Hepatocyte (in vitro differentiated cells): ENCODE data around the gene IRX4. TPM values are rescaled to one million over a fixed set of nuclear protein-coding genes. Genes with fewer than 3 reads are reported as not detected.

Source experiments
- DNase-seq: peaks from one replicate; pipeline ENCODE4 v3.0.0-alpha.2; 2016; ENCODE audit warnings: low spot score
- H2AFZ ChIP-seq: fragments of 200-600 bp; sonication (generic); 2 replicates; pipeline ENCODE4 v1.6.0; 2016; ENCODE audit warnings: antibody characterized with exemption, mild to moderate bottlenecking
- H3K27ac ChIP-seq: fragments of 200-600 bp; sonication (generic); 2 replicates; pipeline ENCODE4 v1.5.1; 2016; ENCODE audit warnings: mild to moderate bottlenecking
- H3K27me3 ChIP-seq: fragments of 200-600 bp; sonication (generic); 2 replicates; pipeline ENCODE4 v1.6.1; 2016
- H3K36me3 ChIP-seq: fragments of 200-600 bp; sonication (generic); replicated peaks from 2 replicates; pipeline ENCODE4 v1.5.1; 2016; ENCODE audit warnings: low read depth; ENCODE audit not compliant: insufficient read depth
- H3K4me1 ChIP-seq: fragments of 200-600 bp; sonication (generic); 2 replicates; pipeline ENCODE4 v1.5.1; 2016; ENCODE audit warnings: mild to moderate bottlenecking, moderate library complexity; ENCODE audit not compliant: insufficient read depth
- H3K4me2 ChIP-seq: fragments of 200-600 bp; sonication (generic); 2 replicates; pipeline ENCODE4 v1.6.0; 2016
- H3K4me3 ChIP-seq: fragments of 200-600 bp; sonication (generic); 2 replicates; pipeline ENCODE4 v1.5.1; 2016; ENCODE audit warnings: mild to moderate bottlenecking
- H3K79me2 ChIP-seq: fragments of 200-600 bp; sonication (generic); 2 replicates; pipeline ENCODE4 v1.6.0; 2017; ENCODE audit warnings: mild to moderate bottlenecking
- H3K9me2 ChIP-seq: fragments of 200-600 bp; sonication (generic); replicated peaks from 2 replicates; pipeline ENCODE4 v1.6.0; 2017; ENCODE audit warnings: mild to moderate bottlenecking; ENCODE audit not compliant: insufficient read depth
- H3K9me3 ChIP-seq: fragments of 200-600 bp; sonication (generic); 2 replicates; pipeline ENCODE4 v1.5.1; 2016; ENCODE audit warnings: low read depth, mild to moderate bottlenecking
- H4K20me1 ChIP-seq: fragments of 200-600 bp; sonication (generic); 2 replicates; pipeline ENCODE4 v1.6.0; 2016; ENCODE audit warnings: mild to moderate bottlenecking; ENCODE audit not compliant: insufficient read depth, poor library complexity, severe bottlenecking
- CTCF ChIP-seq: fragments of 200-600 bp; sonication (generic); IDR thresholded peaks from 2 replicates; pipeline ENCODE4 v1.5.1; 2016; ENCODE audit warnings: antibody characterized with exemption, mild to moderate bottlenecking; ENCODE audit not compliant: poor library complexity
- EZH2 ChIP-seq: fragments of 200-600 bp; sonication (generic); IDR thresholded peaks from 2 replicates; pipeline ENCODE4 v1.6.1; 2016; ENCODE audit warnings: antibody characterized with exemption, mild to moderate bottlenecking, borderline replicate concordance
- EZH2phosphoT487 ChIP-seq: fragments of 200-600 bp; sonication (generic); IDR thresholded peaks from one replicate; pipeline ENCODE4 v1.6.1; 2018; ENCODE audit warnings: antibody characterized with exemption, mild to moderate bottlenecking, low read depth, moderate library complexity; ENCODE audit not compliant: unreplicated experiment, severe bottlenecking
- WGBS: methylation state at CpG from one replicate; pipeline ENCODE4 v1.1.6; 2016; ENCODE audit warnings: low lambda C conversion rate; ENCODE audit errors: missing lambda C conversion rate; 5-methylcytosine and 5-hydroxymethylcytosine counted together
- polyA plus RNA-seq: library from polyadenylated mRNA; unstranded; fragments of >200 nt; fragmentation: Nextera tagmentation; extraction: Ambion mirVana; gene quantifications from 2 replicates; pipeline ENCODE4 v1.2.1, GENCODE V29; 2016
- total RNA-seq: library from RNA; depleted of rRNA; stranded (reverse); fragments of >200 nt; gene quantifications from 2 replicates; pipeline ENCODE4 v1.2.3, GENCODE V29; 2014

The IRX4 gene
- total and polyA plus RNA-seq, 2 experiments from 2014 or later: not detected

DNA sequence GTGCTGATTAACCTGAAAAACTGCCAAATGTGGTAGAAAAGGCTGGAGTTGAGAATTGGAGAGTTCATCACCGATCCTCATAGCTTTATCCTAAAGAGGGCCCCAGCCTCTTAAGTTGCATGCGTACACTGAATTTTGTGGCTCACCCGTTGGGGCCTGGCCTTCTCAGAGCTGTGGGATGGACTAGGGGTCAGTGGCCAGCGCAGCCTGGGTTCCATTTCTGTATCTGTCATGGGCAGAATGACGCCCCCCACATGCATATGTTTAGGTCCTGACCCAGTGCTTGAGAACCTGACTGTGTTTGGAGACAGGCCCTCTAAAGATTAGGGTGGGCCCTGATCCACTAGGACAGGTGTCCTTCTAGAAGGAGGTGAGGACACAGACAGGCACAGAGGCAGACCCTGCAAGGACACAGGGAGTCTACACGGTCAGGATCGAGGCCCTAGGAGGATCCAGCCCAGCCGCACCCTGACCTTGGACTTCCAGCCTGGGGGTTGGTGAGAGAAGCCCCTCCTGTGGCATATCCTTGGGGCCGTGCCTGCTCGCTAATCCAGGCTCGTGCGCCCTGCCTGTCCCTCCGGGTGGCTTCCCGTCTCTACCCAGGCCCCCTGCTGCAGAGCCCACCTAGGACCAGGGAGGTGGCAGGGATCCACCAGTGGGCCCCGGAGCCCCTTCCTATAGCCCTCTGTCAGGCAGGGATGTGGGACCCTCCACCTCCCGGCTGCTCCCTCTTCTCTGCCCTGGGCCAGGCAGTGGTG, 49.3 kb downstream of the IRX4 start:
- Histone ChIP-seq H3K27me3 (no peaks in the 10 kb centered on the region), H2AFZ (no peak overlapping the region), H3K9me3 (no peaks in the 10 kb centered on the region), H4K20me1 (no peaks in the 10 kb centered on the region), H3K79me2 (no peaks in the 10 kb centered on the region), H3K36me3 (no peaks in the 10 kb centered on the region), H3K9me2 (no peaks in the 10 kb centered on the region), H3K4me2 (no peak overlapping the region), H3K27ac (no peak overlapping the region), H3K4me3 (no peak overlapping the region), H3K4me1 (no peaks in the 10 kb centered on the region)
- DNase-seq: no peak
- TF ChIP-seq EZH2 (no peak), CTCF (no peak), EZH2phosphoT487 (no peak)
- WGBS: 95% methylated on average over 16 of the region's 16 CpGs

DNA sequence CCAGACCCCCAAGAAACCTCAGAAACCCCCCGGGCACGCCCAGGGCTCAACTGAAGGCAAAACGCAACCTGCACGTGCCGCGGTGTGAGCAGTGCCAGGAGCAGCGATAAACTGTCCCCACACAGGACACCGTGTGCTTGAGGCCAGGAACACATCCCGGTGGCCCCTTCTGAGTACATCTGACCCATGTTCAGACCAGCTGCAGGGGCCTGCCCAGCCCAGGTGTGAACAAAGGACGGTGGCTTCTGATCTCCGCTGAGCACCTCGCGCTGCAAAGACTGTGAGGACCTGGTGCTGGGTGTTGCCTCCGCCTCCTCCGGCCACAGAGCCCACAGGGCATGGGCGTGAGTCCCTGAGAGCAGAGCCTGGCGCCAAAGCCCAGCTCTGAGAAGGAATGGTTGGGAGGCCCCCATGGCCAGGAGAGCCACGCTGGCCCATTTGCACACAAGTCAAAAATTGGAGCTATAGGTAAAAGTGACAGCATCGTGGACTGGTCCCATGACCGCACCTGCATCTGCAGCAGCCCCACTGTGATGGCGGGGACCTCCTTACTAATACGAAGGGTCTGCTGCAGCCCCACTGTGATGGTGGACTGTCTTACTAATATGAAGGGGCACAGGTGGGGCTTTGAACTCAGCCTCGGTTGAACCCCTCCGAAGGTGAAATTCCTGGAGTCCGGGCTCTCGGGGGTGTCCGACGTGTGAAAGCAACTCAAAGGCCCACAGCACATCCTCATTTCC, 50.0 kb downstream of the IRX4 start:
- no peak for DNase-seq
- Histone ChIP-seq H4K20me1 (no peaks in the 10 kb centered on the region), H3K9me2 (no peaks in the 10 kb centered on the region), H3K27ac (no peak overlapping the region), H3K27me3 (no peaks in the 10 kb centered on the region), H3K4me3 (no peak overlapping the region), H3K9me3 (no peaks in the 10 kb centered on the region), H3K4me2 (no peak overlapping the region), H3K36me3 (no peaks in the 10 kb centered on the region), H2AFZ (no peak overlapping the region), H3K79me2 (no peaks in the 10 kb centered on the region), H3K4me1 (no peaks in the 10 kb centered on the region)
- TF ChIP-seq EZH2 (no peak), CTCF (no peak), EZH2phosphoT487 (no peak)
- 88% methylated on average over 28 of the region's 28 CpGs for WGBS

DNA sequence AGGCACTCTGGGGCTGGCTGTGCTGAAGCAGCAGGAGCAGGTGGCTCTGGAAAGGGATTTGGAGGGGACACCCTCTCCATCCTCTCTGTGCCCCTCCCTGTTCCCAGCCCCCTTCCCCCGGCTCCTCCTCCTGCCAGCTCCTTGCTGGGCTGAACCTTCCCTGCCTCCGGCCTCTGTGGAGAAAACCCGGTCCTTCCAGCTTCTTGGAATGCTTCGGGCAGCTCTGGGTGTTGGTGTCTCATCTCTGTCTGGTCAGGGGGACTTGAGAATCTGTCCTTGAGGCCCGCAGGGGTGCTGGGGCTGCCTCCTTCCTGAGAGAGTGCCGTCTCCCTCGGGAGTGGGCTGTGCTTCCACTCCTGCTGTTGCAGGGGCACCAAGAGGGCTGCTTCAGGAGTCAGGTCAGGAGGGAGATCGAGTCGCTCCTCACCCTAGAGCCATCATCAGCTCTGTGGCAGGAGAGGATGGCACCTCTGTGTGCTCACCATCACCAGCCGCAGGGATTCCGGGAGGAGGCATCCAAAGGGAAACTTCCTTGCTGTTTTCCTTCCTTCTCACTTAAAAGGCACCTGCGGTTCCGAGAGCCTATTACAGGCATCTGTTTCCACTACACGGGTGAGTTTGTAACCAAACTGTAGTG, 50.9 kb downstream of the IRX4 start:
- H3K36me3 ChIP-seq: no peaks in the 10 kb centered on the region
- 46% methylated on average over 14 of the region's 14 CpGs for WGBS
- H4K20me1 ChIP-seq: no peaks in the 10 kb centered on the region
- H3K4me2 ChIP-seq: no peak overlapping the region
- H3K27me3 ChIP-seq: no peaks in the 10 kb centered on the region
- no peak overlapping the region for H2AFZ ChIP-seq
- DNase-seq: no peak
- no peak overlapping the region for H3K27ac ChIP-seq
- H3K4me1 ChIP-seq: no peaks in the 10 kb centered on the region
- no peak overlapping the region for H3K4me3 ChIP-seq
- TF ChIP-seq CTCF (no peak), EZH2phosphoT487 (no peak), EZH2 (no peak)
- no peaks in the 10 kb centered on the region for H3K9me2 ChIP-seq
- no peaks in the 10 kb centered on the region for H3K79me2 ChIP-seq
- no peaks in the 10 kb centered on the region for H3K9me3 ChIP-seq
